Measurements from ENCODE around the gene NISCH.

NISCH gene

DNA sequence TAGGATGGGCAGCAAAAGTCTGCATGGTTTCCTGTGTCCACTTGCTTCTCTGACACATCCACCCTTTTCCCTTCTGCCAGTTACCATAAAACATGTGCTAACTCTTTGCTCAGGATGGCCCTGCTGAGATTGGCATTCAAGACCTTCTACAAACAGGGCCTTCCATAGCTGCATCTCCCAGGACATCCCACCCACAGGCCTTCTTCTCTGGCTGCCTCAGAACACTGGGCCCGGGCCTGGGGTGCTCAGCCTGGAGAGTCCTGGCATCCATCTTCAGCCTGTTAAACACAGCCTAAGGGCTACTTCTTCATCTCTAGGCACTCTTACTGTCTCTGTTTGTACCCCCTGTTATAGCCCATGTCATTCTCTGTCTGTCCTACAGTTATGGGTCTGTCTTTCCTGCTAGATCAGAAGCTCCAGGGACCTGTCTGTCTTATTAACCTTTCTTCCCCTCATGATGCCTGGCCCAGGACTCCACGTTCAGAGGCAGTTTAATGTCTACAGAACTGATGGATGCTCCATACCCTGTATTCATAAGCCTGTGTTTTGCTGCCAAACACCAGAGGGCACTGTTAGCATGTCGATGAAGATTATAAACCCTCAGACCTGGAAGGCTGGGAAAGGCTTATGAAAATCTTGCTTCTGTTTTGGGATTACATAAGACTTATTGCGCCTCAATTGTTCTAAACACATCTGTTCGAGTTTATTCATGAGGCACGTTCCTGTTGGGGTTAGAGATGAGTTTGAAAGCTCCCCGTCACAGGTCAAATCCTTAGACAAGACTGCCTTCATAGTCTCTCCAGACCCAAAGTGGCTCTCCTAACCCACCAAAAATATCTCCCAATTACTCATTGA, 27.0 kb upstream of the NISCH start:
- H3K4me3 ChIP-seq (ENCODE audit: low read depth in 1 of 2, low read length in 2 of 2) = no peak overlapping the region
- no peak overlapping the region for H3K27ac ChIP-seq (ENCODE audit: low read depth, low read length)
- no peaks in the 10 kb centered on the region for H3K27me3 ChIP-seq (ENCODE audit: control insufficient read depth in 1 of 2, insufficient read depth in 2 of 2, low read length in 2 of 2)
- no peak overlapping the region for H3K9ac ChIP-seq (ENCODE audit: low read depth in 1 of 2, low read length in 2 of 2)
- no peaks in the 10 kb centered on the region for H3K4me1 ChIP-seq (ENCODE audit: control insufficient read depth in 1 of 2, insufficient read depth in 2 of 2, low read length in 2 of 2)
- H3K36me3 ChIP-seq (ENCODE audit: control insufficient read depth in 1 of 2, insufficient read depth in 2 of 2, low read length in 2 of 2) = no peaks in the 10 kb centered on the region
- H3K9me3 ChIP-seq (ENCODE audit: control insufficient read depth in 1 of 2, low read length in 2 of 2) = no peaks in the 10 kb centered on the region

DNA sequence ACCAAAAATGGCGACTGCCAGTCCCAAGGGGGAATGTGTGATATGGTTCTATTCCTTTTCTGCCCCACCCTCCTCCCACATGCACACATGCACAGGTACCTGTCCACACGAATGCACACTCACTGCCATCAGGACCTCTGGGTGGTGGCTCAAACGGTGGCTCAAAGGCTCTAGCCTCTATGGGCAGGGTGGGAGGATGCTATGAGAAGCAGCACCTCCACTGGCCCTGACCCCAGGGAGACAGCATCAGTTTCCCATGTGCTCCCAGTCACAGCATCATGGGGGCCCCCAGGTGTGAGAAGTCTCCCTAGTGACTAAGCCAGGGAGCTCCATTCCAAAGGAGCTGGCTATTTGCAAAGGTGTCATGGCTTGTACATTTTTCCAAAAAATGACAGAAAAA, 26.4 kb upstream of the NISCH start:
- no peaks in the 10 kb centered on the region for H3K4me1 ChIP-seq (ENCODE audit: control insufficient read depth in 1 of 2, insufficient read depth in 2 of 2, low read length in 2 of 2)
- no peak overlapping the region for H3K4me3 ChIP-seq (ENCODE audit: low read depth in 1 of 2, low read length in 2 of 2)
- no peak overlapping the region for H3K9ac ChIP-seq (ENCODE audit: low read depth in 1 of 2, low read length in 2 of 2)
- H3K27me3 ChIP-seq (ENCODE audit: control insufficient read depth in 1 of 2, insufficient read depth in 2 of 2, low read length in 2 of 2) = no peaks in the 10 kb centered on the region
- no peaks in the 10 kb centered on the region for H3K36me3 ChIP-seq (ENCODE audit: control insufficient read depth in 1 of 2, insufficient read depth in 2 of 2, low read length in 2 of 2)
- no peaks in the 10 kb centered on the region for H3K9me3 ChIP-seq (ENCODE audit: control insufficient read depth in 1 of 2, low read length in 2 of 2)
- no peak overlapping the region for H3K27ac ChIP-seq (ENCODE audit: low read depth, low read length)

DNA sequence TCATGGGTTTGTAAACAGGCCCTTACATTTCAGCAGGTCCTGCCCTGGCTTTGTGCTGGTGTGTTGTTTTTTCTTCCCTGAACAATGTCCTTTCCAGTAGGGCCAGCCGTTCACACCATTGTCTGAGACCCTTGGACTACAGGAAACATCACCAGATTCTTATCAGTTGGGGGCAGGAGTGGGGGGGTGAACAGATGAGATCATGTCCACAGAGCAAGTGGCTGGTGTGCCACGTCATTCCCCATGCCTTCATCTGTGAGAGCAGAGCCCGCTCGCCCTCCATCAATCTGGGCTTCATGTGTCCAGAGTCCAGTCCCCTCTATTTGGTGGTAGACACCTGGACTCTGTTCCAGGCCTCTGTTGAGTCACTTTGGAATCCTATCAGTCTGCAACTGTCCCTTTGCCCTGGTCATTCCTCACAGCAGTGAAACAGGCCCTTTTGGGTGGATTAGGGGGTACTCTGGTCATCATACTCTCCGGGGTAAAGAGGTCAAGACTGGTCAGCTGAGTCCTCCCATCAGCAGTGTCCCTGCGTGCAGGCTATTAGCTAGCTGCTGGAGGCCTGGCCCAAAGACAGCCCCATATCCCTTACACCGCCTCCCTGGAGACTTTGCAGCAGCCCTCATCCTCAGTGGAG, 25.5 kb upstream of the NISCH start:
- no peak overlapping the region for H3K4me3 ChIP-seq (ENCODE audit: low read depth in 1 of 2, low read length in 2 of 2)
- no peaks in the 10 kb centered on the region for H3K27me3 ChIP-seq (ENCODE audit: control insufficient read depth in 1 of 2, insufficient read depth in 2 of 2, low read length in 2 of 2)
- H3K9me3 ChIP-seq (ENCODE audit: control insufficient read depth in 1 of 2, low read length in 2 of 2) = no peaks in the 10 kb centered on the region
- no peak overlapping the region for H3K9ac ChIP-seq (ENCODE audit: low read depth in 1 of 2, low read length in 2 of 2)
- H3K27ac ChIP-seq (ENCODE audit: low read depth, low read length) = no peak overlapping the region
- no peaks in the 10 kb centered on the region for H3K4me1 ChIP-seq (ENCODE audit: control insufficient read depth in 1 of 2, insufficient read depth in 2 of 2, low read length in 2 of 2)
- H3K36me3 ChIP-seq (ENCODE audit: control insufficient read depth in 1 of 2, insufficient read depth in 2 of 2, low read length in 2 of 2) = no peaks in the 10 kb centered on the region

DNA sequence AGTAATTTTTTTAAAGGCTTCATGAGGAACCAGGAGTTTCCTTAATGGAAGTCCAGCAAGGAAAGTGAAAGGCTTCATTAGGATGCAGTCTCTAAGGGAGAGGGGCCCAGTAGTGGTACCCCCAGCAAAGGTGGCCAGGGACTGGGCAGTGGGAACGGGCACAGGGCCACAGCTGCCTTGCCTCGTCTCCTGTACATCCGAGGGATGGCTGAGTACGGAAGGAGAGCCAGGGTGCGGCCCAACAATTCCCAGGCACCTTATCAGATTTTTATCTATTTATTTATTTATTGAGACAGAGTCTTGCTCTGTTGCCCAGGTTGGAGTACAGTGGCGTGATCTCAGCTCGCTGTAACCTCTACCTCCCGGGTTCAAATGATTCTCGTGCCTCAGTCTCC, 25.0 kb upstream of the NISCH start:
- H3K9ac ChIP-seq (ENCODE audit: low read depth in 1 of 2, low read length in 2 of 2) = no peak overlapping the region
- H3K27ac ChIP-seq (ENCODE audit: low read depth, low read length) = no peak overlapping the region
- no peaks in the 10 kb centered on the region for H3K4me1 ChIP-seq (ENCODE audit: control insufficient read depth in 1 of 2, insufficient read depth in 2 of 2, low read length in 2 of 2)
- H3K4me3 ChIP-seq (ENCODE audit: low read depth in 1 of 2, low read length in 2 of 2) = no peak overlapping the region
- no peaks in the 10 kb centered on the region for H3K36me3 ChIP-seq (ENCODE audit: control insufficient read depth in 1 of 2, insufficient read depth in 2 of 2, low read length in 2 of 2)
- H3K9me3 ChIP-seq (ENCODE audit: control insufficient read depth in 1 of 2, low read length in 2 of 2) = no peaks in the 10 kb centered on the region
- no peaks in the 10 kb centered on the region for H3K27me3 ChIP-seq (ENCODE audit: control insufficient read depth in 1 of 2, insufficient read depth in 2 of 2, low read length in 2 of 2)

DNA sequence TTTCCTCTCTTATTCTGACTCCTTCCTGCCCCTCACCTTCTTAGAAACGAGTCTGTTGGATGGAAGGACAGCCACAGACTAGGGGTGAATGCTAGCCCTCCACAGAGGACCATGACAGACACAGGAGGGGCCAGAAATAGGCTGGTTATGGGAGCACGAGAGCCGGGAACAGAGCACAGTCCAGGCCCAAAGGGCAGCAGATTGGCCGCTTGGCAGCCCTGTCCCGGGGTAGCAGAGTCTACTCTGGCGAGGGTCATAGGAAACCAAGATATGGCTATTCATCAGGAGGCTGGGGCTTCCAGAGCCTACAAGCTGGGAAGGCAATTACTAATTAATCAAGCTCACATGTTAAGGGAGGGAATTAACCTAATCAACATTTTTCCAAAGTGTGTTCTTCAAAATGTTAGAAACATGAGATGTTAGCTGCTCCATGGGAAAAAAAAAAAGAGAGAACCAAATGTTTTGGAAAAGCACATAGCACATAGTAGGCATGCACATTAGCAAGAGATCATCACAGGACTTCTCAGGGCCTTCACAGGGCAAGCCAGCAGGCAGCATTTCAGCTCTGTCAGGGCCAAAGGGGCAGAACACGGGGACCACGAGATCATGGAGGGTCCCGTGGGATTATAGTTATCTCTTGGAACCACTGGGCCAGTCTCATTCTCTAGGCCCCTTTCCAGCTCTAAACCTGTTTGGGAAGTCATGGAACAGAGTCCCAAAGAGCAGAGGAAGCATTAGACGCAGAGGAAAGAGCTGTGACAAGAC, 23.8 kb upstream of the NISCH start:
- Histone ChIP-seq H3K4me1 (ENCODE audit: control insufficient read depth in 1 of 2, insufficient read depth in 2 of 2, low read length in 2 of 2) (no peaks in the 10 kb centered on the region), H3K27me3 (ENCODE audit: control insufficient read depth in 1 of 2, insufficient read depth in 2 of 2, low read length in 2 of 2) (no peaks in the 10 kb centered on the region), H3K27ac (ENCODE audit: low read depth, low read length) (no peak overlapping the region), H3K4me3 (ENCODE audit: low read depth in 1 of 2, low read length in 2 of 2) (no peak overlapping the region), H3K36me3 (ENCODE audit: control insufficient read depth in 1 of 2, insufficient read depth in 2 of 2, low read length in 2 of 2) (no peaks in the 10 kb centered on the region), H3K9ac (ENCODE audit: low read depth in 1 of 2, low read length in 2 of 2) (no peak overlapping the region), H3K9me3 (ENCODE audit: control insufficient read depth in 1 of 2, low read length in 2 of 2) (no peaks in the 10 kb centered on the region)

DNA sequence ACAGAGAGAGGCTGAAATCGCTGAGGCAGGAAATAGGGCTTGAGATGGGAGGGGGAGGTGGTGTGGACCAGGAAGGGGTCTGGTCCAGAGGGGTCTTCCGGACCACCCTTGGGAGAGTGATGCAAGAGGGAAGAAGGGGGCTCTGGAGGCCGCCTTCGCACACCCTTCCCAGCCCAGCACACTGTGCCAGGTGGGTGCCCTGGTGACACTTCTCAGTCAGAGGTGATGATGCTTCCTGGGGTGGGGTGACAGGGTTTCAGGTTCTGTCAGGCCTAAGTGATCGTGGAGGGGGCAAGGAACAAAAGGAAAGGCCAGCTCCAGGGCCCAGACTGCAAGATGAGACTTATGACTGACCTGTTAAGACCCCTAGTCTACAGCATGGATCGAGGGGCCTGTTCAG, 23.2 kb upstream of the NISCH start:
- no peak overlapping the region for H3K27ac ChIP-seq (ENCODE audit: low read depth, low read length)
- H3K4me1 ChIP-seq (ENCODE audit: control insufficient read depth in 1 of 2, insufficient read depth in 2 of 2, low read length in 2 of 2) = no peaks in the 10 kb centered on the region
- H3K27me3 ChIP-seq (ENCODE audit: control insufficient read depth in 1 of 2, insufficient read depth in 2 of 2, low read length in 2 of 2) = no peaks in the 10 kb centered on the region
- H3K9ac ChIP-seq (ENCODE audit: low read depth in 1 of 2, low read length in 2 of 2) = no peak overlapping the region
- H3K9me3 ChIP-seq (ENCODE audit: control insufficient read depth in 1 of 2, low read length in 2 of 2) = no peaks in the 10 kb centered on the region
- no peaks in the 10 kb centered on the region for H3K36me3 ChIP-seq (ENCODE audit: control insufficient read depth in 1 of 2, insufficient read depth in 2 of 2, low read length in 2 of 2)
- H3K4me3 ChIP-seq (ENCODE audit: low read depth in 1 of 2, low read length in 2 of 2) = no peak overlapping the region

DNA sequence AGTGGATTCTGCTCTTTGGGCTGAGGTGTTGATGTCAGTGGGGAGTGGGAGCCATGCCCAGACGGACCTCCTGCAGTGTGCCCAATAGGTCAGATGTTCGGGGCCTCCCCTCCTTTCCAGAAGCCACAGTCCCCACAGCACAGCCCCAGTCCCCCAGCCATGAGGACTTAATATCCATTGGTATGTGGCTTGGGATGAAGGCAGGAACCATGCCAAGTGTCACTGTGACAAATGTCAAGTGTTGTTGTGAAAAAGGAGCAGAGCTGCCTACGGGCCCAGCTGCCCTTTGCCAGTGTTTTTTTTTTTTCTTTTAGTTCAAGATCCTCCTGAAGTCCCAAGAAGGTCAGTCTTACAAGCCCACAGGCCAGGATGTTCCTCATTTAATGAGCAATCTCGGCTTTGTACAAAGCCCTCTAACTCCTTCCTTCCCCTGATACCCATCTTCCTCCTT, 22.7 kb upstream of the NISCH start:
- no peaks in the 10 kb centered on the region for H3K4me1 ChIP-seq (ENCODE audit: control insufficient read depth in 1 of 2, insufficient read depth in 2 of 2, low read length in 2 of 2)
- no peak overlapping the region for H3K27ac ChIP-seq (ENCODE audit: low read depth, low read length)
- H3K9ac ChIP-seq (ENCODE audit: low read depth in 1 of 2, low read length in 2 of 2) = no peak overlapping the region
- no peak overlapping the region for H3K4me3 ChIP-seq (ENCODE audit: low read depth in 1 of 2, low read length in 2 of 2)
- no peaks in the 10 kb centered on the region for H3K27me3 ChIP-seq (ENCODE audit: control insufficient read depth in 1 of 2, insufficient read depth in 2 of 2, low read length in 2 of 2)
- H3K9me3 ChIP-seq (ENCODE audit: control insufficient read depth in 1 of 2, low read length in 2 of 2) = no peaks in the 10 kb centered on the region
- no peaks in the 10 kb centered on the region for H3K36me3 ChIP-seq (ENCODE audit: control insufficient read depth in 1 of 2, insufficient read depth in 2 of 2, low read length in 2 of 2)

DNA sequence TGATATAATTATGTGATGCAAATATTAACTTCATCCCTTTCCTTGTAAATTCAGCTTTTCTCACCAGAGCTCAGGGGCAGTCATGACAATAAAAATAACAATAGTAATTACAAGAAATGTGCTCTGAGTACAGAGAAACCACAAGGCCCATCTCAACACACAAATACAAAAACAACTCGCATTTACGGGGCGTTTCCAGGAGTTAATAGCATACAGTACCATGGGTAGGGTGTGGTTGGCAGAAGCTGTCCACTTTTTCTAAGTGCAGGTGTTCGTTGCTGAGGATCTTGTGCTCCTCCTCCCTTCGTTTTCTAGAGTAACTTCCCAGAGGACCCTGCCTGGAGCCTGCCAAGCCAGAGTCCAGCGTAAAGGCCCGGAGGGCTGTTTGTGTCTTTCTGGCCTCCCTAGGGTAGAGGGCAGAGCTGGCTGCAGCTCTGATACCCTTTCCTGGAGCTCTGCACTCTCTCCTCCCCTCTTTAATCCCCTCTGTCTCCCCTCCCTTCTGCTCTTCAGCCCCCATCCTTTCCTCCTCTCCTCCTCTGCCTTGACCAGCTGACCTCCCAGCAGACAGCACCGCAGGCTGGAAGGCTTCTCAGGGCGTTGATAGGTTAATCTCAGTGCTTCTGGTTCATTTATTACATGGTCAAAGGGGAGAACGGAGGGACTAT, 21.9 kb upstream of the NISCH start:
- no peak overlapping the region for H3K27ac ChIP-seq (ENCODE audit: low read depth, low read length)
- no peaks in the 10 kb centered on the region for H3K27me3 ChIP-seq (ENCODE audit: control insufficient read depth in 1 of 2, insufficient read depth in 2 of 2, low read length in 2 of 2)
- H3K4me1 ChIP-seq (ENCODE audit: control insufficient read depth in 1 of 2, insufficient read depth in 2 of 2, low read length in 2 of 2) = no peaks in the 10 kb centered on the region
- H3K9ac ChIP-seq (ENCODE audit: low read depth in 1 of 2, low read length in 2 of 2) = no peak overlapping the region
- H3K4me3 ChIP-seq (ENCODE audit: low read depth in 1 of 2, low read length in 2 of 2) = no peak overlapping the region
- no peaks in the 10 kb centered on the region for H3K36me3 ChIP-seq (ENCODE audit: control insufficient read depth in 1 of 2, insufficient read depth in 2 of 2, low read length in 2 of 2)
- no peaks in the 10 kb centered on the region for H3K9me3 ChIP-seq (ENCODE audit: control insufficient read depth in 1 of 2, low read length in 2 of 2)

DNA sequence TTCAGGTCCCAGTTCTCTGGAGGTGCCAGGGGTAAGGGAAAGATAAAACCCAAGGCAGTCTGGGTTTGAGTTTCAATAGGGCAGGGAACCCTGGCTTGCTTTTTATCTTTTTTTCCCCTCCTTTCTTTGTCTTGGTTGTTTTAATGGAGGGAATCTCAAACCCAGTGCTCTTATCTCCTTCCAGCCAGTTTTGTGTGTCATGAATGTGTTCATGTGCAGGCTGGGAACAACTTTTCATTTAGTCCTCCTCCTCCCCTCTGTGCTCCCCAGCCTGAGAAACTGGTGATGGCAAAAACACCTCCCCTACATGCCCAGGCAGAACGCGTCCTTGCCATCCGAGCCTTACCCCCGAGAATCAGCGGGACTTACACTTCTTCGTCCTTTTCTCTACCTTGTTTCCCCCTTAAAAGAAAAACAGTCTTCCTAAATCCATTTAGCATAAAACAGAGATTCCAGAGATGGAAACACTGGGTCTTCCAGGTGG, 21.4 kb upstream of the NISCH start:
- Histone ChIP-seq H3K4me3 (ENCODE audit: low read depth in 1 of 2, low read length in 2 of 2) (no peak overlapping the region), H3K27me3 (ENCODE audit: control insufficient read depth in 1 of 2, insufficient read depth in 2 of 2, low read length in 2 of 2) (no peaks in the 10 kb centered on the region), H3K9me3 (ENCODE audit: control insufficient read depth in 1 of 2, low read length in 2 of 2) (no peaks in the 10 kb centered on the region), H3K9ac (ENCODE audit: low read depth in 1 of 2, low read length in 2 of 2) (no peak overlapping the region), H3K36me3 (ENCODE audit: control insufficient read depth in 1 of 2, insufficient read depth in 2 of 2, low read length in 2 of 2) (no peaks in the 10 kb centered on the region), H3K27ac (ENCODE audit: low read depth, low read length) (no peak overlapping the region), H3K4me1 (ENCODE audit: control insufficient read depth in 1 of 2, insufficient read depth in 2 of 2, low read length in 2 of 2) (no peaks in the 10 kb centered on the region)
